Stimulated activated CD8-positive, alpha-beta memory T cell treated with anti-CD3 and anti-CD28 coated beads, Interleukin-12 subunit alpha, Interleukin-12 subunit beta, amount 100 ng/mL, for 4 hours (primary cell): ENCODE measurements around the gene ZNF594.
"Not testable (repeated sequence)": the region's sequence is repeated elsewhere in the genome, so short reads cannot be mapped to it uniquely, and the experiment has no call there.

Source experiments
- DNase-seq: peaks from one replicate; pipeline ENCODE4 v3.0.0-alpha.2; 2020; ENCODE audit warnings: low read depth

ZNF594 gene

GRCh38 chr17:5136580-5137412 is 54.9 kb downstream of the ZNF594 start:
- not testable (repeated sequence) for DNase-seq

- DNase-seq, result no peak
Measured at GRCh38 chr17:5135726-5136579, 55.7 kb downstream of the ZNF594 start.

- not testable (repeated sequence) for DNase-seq
Measured at GRCh38 chr17:5135131-5135712, 56.4 kb downstream of the ZNF594 start.

- DNase-seq, result not testable (repeated sequence)
Measured at GRCh38 chr17:5134571-5134970, 57.1 kb downstream of the ZNF594 start.

GRCh38 chr17:5133961-5134360 is 57.7 kb downstream of the ZNF594 start:
- DNase-seq, result not testable (repeated sequence)

- DNase-seq, result no peak
Measured at GRCh38 chr17:5133311-5133710, 58.4 kb downstream of the ZNF594 start.

GRCh38 chr17:5132503-5133225 is 59.0 kb downstream of the ZNF594 start:
- not testable (repeated sequence) for DNase-seq

GRCh38 chr17:5131799-5132502 is 59.7 kb downstream of the ZNF594 start:
- not testable (repeated sequence) for DNase-seq

- DNase-seq, result no peak
Measured at GRCh38 chr17:5131146-5131715, 60.4 kb downstream of the ZNF594 start.

GRCh38 chr17:5130687-5131086 is 61.0 kb downstream of the ZNF594 start:
- not testable (repeated sequence) for DNase-seq

- not testable (repeated sequence) for DNase-seq
Measured at GRCh38 chr17:5130261-5130660, 61.4 kb downstream of the ZNF594 start.

GRCh38 chr17:5129770-5130169 is 61.9 kb downstream of the ZNF594 start:
- not testable (repeated sequence) for DNase-seq
